ENCODE results near the gene MYLK.

MYLK gene

GRCh38 chr3:123644358-123644757, 239.8 kb downstream of the MYLK start:
- DNase-seq (ENCODE audit: low spot score) = no peak

DNA sequence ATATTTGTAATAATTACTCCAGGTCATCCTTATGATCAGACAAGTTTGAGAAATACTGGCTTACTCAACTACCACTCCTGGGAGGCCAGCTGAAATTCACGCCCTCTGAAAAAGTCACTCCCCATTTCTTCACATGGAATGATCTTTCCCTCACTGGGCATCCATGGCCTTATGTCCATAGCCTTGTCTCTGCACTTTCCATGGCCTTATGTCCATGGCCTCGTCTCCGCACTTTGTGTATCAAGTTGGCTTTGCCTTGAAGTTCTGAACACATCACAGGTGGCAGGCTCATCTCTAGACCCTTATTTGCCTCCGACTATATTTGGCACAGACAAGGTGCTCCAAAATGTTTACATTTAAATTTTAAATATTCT, 241.2 kb downstream of the MYLK start:
- no peak for DNase-seq (ENCODE audit: low spot score)

DNA sequence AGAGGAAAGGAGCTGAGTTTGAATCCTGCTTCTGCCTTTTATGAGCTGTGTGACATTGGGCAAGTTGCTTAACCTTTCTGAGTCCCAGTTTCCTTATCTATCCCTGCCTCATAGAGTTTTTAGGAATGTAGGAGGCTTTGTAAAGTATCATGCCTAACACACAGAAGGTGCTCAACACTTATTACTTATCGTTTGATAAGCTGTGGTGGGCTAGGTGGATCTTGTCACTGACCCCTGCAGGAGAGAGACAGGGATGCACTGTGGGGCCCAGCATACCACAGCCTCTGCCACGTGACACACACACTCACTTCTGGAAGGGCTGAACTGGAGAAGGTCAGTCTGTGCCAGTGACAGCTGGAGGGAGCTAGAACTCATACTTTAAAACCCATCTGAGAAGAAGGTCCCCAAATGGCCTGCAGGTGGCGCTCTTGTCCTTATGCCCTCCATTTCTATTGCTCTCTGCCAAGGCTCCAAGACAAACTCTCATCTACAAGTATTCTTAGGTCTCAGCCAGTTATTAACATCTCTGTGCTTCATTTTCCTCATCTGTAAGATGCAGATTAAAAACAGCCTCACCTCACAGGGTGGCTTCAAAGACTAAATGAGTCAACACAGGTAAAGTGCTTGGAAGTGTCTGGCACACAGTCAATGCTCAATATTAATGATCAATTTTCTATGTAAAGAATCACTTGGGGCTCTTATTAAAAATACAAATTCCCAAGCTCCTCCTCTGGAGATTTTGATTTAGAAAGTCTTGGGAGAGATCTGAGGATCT, 241.8 kb downstream of the MYLK start:
- peak; percentile 79 for DNase-seq (ENCODE audit: low spot score)

DNA sequence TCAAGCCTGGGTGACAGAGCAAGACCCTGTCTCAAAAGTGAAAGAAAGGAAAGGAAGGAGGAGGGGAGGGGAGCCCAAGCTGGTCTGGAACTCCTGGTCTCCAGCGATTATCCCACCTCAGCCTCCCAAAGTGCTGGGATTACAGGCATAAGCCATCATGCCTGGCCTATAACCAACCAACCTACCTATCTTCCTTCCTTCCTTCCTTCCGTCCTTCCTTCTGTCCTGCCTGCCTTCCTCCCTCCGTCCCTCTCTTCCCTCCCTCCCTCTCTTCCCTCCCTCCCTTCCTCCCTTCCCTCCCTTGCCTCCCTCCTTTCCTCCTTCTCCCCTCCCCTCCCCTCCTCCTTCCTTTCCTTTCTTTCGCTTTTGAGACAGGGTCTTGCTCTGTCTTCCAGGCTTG, 242.6 kb downstream of the MYLK start:
- no peak for DNase-seq (ENCODE audit: low spot score)

DNA sequence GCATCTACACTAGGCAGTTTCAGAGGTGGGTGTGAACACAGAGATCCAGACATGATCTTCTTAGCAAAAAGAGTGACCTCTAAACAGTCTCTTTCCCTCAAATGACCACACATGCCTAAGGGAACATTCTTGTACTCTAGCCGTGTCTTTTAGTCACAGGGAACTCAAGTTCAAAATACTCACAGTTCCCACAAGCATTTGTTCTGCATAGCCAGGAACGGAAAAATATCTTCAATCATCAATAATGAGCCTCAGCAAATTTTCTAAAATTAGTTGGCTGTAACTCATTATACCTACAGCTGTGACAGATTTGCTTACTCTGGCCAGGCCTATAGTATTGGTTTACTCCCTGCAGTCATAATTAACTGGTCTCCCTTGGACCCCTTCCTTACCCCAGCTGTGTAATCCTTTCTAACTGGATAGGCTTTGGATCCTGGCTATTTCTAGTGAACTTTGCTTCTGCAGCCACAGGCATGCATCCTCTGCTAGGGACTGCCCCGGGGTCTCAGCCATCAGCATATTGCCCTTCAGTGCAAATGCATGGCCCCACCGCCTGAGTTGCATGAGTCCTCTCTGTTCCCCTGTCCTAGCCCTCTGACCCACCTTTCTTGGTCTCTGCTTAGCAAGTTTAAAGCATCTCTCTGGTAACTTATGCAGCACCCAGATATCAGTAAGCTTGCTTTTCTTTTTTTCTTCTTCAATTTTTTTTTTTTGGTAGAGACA, 243.2 kb downstream of the MYLK start:
- DNase-seq (ENCODE audit: low spot score) = no peak

DNA sequence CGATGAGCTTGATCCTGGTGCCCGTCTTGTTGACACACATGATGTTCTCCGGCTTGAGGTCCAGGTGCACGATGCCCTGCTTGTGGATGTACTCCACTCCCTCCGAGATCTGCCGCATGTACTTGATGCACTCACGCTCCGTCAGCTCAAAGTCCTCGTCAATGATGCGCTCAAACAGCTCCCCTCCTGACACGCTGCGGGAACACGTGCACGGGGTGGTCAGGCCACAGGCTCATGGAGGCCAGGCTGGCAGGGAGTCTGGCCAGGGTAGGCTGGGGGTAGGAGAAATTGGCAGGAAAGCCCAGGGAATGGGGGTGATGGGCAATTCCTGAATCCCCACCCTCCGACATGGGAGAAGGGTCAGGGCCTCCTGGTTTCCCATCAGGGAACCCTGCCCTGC, 243.8 kb downstream of the MYLK start:
- DNase-seq (ENCODE audit: low spot score) = no peak

DNA sequence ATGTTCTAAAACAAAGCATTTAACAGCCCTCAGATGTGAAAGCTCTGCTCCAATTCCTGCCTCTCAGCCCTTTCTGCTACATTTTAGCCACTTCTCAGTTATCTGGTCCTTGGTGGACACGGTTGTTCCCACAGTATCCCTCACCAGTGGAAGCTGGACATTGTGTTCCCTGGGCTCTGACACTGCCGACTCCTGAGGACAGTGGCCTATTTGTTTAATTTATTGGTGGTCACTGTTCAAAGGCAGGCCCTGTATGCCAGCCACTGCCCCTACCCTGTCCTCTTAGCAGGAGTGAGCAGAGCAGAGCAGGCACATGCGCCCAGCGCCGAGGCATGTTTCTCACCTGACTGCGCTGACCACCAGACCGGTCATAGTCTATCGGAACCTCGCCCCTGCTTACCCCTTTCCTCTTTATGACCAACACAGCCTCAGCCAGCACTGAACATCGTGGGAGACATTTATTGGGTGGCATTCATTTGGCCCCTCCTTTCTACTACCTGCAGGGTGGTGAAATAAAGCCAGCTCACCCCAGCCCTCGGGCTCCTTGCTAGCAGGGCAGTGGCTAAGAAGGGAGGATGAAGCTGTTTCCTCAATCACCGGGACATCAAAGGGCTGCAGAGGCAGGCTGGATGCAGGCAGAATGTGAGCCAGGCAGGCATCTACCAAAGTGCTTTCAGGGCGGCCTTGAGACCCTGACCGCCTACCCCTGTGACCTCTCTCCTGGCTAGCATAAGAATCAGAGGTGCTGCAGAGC, 245.0 kb downstream of the MYLK start:
- no peak for DNase-seq (ENCODE audit: low spot score)

DNA sequence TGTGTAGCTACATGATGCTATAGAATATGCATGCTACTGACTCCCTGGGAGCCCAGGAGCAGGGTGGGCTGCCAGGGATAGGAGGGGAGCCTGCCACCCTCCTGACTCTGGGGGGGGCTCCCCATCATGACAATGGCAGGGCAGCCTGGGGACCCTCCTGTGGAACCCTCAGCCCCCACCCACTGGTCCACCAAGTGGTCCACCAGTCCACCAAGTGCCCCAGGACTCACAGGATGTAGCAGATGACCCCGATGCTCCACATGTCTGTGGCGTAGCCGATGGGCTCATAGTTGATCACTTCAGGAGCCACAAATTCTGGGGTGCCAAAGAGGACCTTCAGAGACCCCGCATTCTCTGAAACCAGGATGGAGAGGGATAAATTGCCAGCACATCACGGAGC, 246.3 kb downstream of the MYLK start:
- no peak for DNase-seq (ENCODE audit: low spot score)

GRCh38 chr3:123637131-123637530, 247.0 kb downstream of the MYLK start:
- DNase-seq (ENCODE audit: low spot score) = no peak

GRCh38 chr3:123636431-123636841, 247.7 kb downstream of the MYLK start:
- no peak for DNase-seq (ENCODE audit: low spot score)

DNA sequence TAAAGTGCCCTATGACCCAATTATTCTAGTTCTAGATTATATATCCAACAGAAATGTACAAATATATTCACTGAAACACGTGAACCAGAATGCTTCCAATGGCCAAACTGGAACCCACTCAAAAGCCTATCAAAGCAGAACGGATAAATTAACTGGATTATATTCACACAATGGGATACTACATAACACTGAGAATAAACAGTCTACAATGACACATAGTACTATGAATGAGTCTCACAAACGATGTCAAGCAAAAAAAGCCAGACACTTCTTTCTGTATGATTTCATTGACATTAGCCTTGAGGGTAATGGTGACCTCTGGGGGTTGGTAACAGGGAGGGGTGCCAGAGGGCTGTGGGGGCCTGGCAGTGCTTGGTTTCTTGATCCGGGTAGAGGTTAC, 248.4 kb downstream of the MYLK start:
- peak; percentile 56 for DNase-seq (ENCODE audit: low spot score)

- DNase-seq (ENCODE audit: low spot score) = no peak
These were observed 248.9 kb downstream of the MYLK start for GRCh38 chr3:123635217-123635616.

DNA sequence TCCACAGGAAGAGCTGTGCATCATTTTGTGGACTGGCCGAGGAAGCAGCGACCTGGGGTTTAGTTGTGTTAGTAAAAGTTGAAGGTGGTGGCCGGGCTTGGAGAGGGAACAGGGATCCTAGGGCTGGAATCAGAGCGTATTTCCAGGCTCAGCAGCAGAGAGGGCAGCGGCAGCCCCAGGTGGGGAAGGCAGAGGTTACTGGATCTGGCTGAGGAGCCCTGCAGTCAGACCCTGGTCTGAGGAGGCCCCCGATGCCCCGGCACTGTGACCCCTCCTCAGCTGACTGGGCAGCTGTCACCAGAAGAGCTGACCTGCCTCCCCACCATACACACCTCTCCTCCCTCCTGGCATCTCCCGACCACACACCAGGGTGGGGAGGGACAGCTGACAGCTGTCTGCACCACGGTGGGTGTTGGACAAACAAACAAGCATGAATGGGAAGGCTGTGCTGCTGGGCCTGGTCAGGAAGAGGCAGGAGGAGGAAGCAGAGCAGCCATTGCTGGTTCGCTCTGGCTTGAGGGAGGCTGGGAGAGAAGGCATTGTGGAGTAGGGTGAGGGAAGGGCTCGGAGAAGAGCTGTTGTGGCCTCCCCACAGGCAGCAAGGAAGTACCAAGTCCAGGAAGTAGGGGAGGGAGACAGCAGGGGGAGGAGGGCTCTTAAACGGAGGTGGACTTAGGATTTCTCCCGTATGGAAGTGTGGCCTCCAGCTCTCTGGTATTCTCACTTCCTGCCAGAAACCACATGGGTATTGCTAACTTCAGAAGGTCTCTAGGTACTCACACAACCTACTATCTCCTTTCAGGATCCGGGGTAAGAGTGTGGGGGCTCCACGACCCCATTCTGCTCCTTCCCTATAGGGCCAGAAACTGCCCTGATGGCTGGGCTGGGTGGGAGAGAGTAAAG, 249.7 kb downstream of the MYLK start:
- DNase-seq (ENCODE audit: low spot score) = no peak

DNA sequence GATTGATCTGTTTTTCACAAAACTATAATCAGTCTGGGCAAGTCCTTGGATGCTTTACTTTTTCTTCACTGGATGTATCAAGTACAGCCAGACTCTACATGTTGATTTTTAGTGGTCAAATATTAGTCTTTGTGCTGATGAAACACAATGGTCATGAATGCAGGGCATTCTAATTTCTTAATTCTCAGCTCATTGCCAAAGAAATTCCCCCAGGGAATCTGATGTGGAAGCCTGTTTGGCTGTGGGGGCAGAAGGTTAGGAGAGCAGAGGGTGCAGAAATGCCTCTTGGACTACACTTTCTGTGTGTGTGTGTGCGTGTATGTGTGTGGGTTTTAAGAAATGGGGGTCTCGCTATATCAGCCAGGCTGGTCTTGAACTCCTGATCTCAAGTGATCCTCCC, 250.6 kb downstream of the MYLK start:
- no peak for DNase-seq (ENCODE audit: low spot score)

- DNase-seq (ENCODE audit: low spot score) = no peak
These were observed 251.9 kb downstream of the MYLK start for GRCh38 chr3:123632161-123632655.

DNA sequence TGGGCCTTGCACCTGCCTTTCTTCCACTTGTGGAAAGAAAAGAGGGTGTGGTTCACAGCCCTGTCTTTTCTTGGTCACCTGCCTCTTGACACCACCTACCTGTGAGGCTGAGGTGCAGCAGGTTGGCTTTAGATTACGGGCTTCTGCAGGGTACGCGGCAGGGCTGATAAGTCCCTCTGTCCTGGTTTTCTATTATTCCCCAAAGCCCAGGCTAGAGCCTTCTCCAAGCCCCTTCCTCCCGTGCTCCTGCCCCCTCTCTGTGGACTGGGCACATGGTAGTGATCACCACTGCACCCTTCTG, 254.4 kb downstream of the MYLK start:
- DNase-seq (ENCODE audit: low spot score) = no peak

- DNase-seq (ENCODE audit: low spot score) = no peak
These were observed 255.0 kb downstream of the MYLK start for GRCh38 chr3:123628996-123629746.

DNA sequence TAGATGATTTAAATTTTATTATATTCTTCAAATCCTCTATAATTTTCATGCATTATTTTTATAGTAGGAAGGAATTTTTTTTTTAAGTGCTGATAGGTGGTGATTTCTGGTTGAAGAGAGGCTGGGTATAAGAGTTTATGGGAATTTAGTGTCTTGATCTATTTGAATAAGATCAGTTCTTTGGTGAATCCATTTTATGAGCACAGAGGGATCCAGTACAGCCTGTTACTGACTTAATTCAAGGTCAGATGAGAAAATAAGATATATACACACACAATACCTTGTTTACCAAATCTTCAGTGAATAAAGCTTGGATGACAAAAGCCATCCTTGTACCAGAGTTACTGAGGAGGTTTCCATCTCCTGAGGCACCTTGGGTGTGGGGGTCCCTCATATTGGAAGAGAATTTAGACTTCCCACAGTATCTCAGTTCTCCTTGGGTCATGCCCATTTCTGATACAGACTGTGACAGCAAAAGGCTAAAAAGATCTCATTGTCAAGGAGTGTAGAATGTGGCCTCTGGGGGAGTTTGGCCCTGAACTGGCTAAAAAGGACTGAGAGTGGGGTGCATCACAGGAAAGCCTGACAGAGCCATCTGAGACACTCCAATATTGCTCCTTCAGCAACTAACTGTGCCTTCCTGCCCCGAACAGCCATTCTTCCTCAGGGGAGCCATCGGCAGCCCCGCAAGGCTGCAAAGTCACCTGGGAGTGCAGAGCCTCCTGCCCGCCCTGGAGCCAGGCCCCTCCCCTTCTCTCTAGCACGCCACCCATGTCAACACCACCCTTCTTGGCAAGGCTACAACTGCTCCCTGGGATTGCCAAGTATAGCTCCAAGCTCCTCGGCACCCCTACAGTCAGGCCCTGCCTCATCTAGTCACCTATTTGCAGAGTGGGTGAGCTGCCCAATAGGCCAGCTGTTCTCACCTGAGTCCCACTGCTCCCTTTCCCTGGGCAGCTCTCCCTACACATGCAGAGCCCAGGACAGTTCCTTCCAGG, 256.2 kb downstream of the MYLK start:
- DNase-seq (ENCODE audit: low spot score) = no peak

DNA sequence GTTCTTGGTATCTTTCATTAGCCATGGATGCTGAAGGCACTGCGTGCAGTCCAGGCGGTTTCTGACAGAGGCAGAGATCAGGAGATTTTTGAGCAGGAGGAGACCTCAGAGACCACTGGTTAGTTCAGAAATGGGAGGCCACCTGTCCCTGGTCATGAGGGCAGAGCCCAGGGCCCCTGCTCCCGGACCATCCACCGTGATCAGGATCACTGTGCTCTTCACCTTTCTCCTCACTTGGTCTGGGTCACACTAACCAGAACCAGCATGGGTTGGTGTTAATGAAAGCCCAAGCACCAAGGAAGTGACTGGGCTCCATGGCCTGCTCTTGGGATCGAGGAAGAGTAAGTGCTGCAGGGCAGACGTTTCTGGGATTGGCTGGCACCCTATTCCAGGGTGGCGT, 257.3 kb downstream of the MYLK start:
- DNase-seq (ENCODE audit: low spot score) = no peak

DNA sequence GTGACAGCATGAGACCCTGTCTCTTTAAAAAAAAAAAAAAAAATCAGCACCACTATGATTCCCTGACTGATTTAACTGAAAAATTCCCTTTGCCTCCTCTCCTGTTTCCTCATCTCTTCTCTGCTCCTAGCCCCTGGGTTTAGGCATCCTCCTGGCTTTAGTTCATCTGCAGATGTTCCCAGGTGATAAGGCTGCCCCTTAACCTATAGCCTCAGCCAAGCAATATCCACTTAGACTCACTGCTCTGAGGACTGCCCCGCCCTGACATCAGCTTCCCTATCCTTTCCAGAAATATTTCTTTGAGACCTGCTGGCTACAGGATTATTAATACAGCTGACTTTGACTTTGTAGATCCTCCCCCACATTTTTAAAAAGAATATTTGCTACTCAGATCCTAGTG, 259.8 kb downstream of the MYLK start:
- DNase-seq (ENCODE audit: low spot score) = no peak
